HG03457 (cell line): Measurements from ENCODE around the gene RPL3.

ENCODE experiments used
- ATAC-seq: cut with Tn5 transposase; IDR thresholded peaks from one replicate; pipeline ENCODE4 v1.9.1; 2021; ENCODE audit warnings: moderate number of reproducible peaks; ENCODE audit not compliant: unreplicated experiment

The RPL3 gene

DNA sequence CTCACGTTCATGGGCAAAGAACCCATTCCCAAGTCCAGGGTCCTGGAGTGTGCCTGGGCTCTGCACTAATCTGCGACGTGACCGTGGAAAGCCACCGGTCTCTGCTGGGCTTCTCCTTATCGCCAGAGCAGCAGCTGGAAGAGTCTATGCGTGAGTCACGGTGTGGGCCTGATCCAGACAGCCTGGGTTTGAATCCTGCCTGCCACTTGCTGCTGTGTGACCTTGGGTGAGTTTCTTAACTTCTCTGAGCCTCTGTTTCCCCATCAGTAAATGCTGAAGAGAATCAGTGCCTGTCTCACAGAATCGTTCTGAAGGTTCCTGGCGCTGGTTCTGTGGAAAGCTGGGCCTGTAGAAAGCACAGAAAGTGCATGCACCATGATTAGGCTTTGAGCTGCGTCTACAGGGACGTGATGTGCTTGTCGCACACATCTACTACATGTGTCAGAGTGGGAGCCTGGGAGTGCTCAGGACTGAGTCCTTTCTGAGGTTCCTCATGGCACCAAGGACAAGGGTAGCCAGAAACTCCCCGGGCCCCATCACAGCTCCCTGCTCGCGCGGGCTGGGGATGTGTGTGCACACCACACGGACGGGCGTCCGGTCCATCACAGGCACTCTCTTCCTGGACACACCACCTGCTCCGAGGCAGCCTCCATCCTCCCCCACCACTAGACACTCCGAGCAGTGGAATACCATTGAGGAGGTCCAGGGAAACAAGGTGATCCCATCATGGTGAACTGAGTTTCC, 54.1 kb downstream of the RPL3 start:
- ATAC-seq = no peak

GRCh38 chr22:39264349-39265038, 54.9 kb downstream of the RPL3 start:
- no peak for ATAC-seq

DNA sequence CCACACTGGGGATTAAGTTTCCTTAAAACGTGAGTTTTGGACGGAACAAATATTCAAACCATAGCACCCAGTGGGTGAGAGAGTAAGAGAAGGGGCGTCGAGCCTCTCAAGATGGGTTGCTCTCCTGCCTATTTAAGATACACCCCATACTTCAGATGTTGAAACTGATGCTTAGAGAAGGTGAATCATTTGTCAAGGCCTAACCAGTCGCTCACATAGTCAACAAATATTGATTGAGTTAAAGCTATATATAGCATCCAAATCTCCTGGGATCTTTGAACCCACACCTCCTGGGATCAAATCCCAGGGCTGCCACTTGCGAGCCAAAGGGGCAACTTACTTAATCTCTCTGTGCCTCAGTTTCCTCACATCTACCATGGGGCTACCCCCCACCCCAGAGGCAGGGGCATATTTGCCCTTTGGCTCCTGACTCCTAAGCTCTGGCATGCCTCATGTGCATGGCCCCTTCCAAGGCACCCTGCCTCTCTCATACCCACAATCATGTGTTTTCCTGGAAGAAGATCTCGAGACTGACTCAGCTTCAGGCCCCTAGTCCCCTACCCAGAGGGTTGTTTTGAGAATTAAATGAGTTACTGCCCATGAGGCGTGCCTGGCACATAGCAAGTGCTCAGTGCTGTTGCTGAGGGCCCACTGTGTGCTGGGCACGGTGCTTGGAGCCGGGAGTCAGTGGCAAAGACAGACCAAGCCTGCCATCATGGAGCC, 55.6 kb downstream of the RPL3 start:
- no peak for ATAC-seq
